Astrocyte of the spinal cord (primary cell): ENCODE data around the gene BCLAF3.
A peak's percentile ranks its signal among the peaks of the same experiment; 100 is the strongest.

Experiments
- DNase-seq: peaks from one replicate; pipeline ENCODE4 v3.0.0; 2011; ENCODE audit warnings: low read depth, low spot score
- H3K4me3 ChIP-seq: 2 replicates; pipeline ENCODE4 v1.5.1; 2011; ENCODE audit warnings: low read depth, mild to moderate bottlenecking, low read length, moderate library complexity
- in situ Hi-C: cut with HindIII; loops from 2 replicates; pipeline ENCODE4 v1.10.0; 2017; ENCODE audit warnings: low sequenced_read_pairs
- TF ChIP-seq, protein P1 (sequence below): IDR thresholded peaks from 2 replicates; pipeline ENCODE4 v1.5.1; 2012; ENCODE audit warnings: low read depth, mild to moderate bottlenecking, low read length, inconsistent platforms

Gene BCLAF3

DNA sequence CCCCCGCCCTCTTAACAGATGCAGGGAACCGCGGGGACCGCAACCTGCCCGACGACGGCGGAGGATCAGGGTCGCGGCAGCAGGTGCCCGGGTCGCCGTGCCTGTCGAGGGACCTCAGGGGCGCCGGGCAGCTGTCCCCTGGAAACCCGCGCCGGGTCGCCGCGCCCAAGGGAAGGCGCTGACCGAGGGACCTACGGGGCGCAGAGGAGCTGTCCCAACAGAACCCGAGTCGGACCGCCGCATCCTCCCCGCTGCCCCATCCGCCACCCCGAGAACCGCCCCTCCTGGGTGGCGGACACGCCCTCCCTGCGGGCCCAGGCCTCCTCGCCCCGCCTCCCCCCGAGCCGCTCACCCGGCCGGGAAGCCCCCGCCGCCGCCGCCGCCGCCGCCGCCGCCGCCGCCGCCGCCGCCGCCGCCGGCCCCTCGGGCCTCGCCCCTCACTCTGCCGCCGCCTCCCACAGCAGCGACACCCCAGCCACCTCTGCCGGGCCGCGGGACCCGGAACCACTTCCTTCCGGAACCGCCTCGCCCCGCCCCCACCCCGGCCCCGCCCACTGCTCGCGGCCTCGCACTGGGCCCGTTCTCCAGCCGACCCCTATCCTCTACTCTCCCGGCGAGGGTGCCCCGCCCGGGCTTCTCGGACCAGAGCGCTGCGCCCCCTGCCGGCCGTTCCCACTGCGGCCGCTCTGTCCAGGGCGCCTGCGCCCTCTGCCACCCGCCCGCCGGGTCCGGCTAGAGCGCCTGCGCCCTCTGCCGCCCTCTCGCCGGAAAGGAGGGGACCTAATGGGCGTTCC, at the start of gene BCLAF3:
TSS of gene BCLAF3 (minus strand) at position 506 of the 794 bp plus-strand sequence. CDS start 20,797 bp downstream, outside the sequence.
- TF ChIP-seq, protein P1, sequence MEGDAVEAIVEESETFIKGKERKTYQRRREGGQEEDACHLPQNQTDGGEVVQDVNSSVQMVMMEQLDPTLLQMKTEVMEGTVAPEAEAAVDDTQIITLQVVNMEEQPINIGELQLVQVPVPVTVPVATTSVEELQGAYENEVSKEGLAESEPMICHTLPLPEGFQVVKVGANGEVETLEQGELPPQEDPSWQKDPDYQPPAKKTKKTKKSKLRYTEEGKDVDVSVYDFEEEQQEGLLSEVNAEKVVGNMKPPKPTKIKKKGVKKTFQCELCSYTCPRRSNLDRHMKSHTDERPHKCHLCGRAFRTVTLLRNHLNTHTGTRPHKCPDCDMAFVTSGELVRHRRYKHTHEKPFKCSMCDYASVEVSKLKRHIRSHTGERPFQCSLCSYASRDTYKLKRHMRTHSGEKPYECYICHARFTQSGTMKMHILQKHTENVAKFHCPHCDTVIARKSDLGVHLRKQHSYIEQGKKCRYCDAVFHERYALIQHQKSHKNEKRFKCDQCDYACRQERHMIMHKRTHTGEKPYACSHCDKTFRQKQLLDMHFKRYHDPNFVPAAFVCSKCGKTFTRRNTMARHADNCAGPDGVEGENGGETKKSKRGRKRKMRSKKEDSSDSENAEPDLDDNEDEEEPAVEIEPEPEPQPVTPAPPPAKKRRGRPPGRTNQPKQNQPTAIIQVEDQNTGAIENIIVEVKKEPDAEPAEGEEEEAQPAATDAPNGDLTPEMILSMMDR: peak; percentile 61
- DNase-seq: peak; percentile 85
- H3K4me3 ChIP-seq: peak within 1 kb of the TSS; percentile 59
- in situ Hi-C loops: no loop called here

DNA sequence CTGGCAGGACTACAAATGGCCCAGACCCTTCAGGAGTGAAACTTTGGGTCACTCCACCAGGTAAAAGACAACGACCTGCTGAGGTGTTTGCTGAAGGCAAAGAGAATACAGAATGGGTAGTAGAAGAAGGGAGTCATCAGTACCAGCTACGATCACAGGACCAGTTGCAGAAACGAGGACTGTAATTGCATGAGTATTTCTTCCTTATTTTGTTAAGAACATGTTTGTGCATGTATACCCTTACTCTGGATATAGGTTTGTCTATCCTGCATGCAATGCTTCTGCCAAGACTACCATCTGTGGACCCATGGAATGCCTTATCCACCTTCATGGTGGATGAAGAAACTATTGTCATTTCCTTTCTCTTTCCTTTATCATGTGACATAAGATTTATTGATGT, 48.1 kb upstream of the BCLAF3 start:
- no peak overlapping the region for H3K4me3 ChIP-seq
- TF ChIP-seq, protein P1: no peak
- no peak for DNase-seq
- in situ Hi-C loops: no loop called here

DNA sequence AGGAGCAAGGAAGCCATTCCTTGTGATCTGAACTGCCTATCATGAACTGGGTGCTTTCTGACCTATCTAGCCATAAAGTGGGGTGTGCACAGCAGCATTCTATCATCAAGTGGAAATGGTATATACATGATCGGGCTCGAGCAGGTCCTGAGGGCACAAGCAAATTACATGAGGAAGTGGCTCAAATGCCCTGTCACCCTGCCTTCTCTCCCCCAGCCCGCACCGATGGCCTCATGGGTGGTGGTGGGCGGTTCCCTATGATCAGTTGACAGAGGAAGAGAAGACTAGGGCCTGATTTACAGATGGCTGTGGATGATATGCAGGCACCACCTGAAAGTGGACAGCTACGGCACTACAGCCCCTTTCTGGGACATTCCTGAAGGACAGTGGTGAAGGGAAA, 46.3 kb upstream of the BCLAF3 start:
- TF ChIP-seq, protein P1: no peak
- DNase-seq: no peak
- no peak overlapping the region for H3K4me3 ChIP-seq
- in situ Hi-C loops: no loop called here

DNA sequence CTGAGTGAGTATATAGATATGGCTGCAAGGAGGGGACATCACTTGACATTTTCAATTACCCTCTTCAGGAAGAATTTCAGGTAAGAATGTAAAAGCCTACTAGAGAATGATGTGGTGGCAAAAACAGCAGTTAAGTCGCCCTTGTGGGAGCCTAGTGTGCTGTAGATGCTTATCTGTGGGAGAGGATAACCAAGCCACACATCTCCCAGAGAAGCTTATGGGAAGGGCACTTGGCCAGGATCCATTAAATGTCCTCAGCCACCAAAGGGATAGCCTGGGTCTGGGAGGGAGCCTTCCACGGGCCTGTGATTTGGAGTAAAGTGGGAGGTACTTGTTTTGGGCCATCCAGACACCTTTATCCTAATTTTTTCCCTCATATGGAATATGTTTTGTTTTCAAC, 41.3 kb upstream of the BCLAF3 start:
- no peak overlapping the region for H3K4me3 ChIP-seq
- no peak for DNase-seq
- TF ChIP-seq, protein P1: no peak
- in situ Hi-C loops: no loop called here

DNA sequence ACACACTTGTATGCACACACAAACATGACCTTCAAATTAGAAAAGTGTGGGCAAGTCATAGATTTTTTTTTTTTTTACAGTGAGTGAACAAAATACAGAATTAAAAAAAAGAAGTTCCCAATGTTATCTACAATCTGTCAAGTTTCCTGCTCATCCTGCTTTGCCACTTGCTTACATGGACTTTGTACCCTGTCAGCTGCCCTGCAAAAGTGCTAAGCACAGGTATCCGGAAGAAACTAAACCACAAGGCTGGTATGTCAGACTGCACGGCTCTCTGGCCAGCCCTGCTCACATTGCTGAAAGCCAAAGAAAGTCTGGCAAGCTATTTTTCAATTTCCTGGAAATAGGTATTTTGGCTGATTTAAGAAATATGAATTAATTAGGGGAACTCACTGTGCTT, 38.9 kb upstream of the BCLAF3 start:
- H3K4me3 ChIP-seq: no peak overlapping the region
- DNase-seq: no peak
- TF ChIP-seq, protein P1: no peak
- in situ Hi-C loops: no loop called here

DNA sequence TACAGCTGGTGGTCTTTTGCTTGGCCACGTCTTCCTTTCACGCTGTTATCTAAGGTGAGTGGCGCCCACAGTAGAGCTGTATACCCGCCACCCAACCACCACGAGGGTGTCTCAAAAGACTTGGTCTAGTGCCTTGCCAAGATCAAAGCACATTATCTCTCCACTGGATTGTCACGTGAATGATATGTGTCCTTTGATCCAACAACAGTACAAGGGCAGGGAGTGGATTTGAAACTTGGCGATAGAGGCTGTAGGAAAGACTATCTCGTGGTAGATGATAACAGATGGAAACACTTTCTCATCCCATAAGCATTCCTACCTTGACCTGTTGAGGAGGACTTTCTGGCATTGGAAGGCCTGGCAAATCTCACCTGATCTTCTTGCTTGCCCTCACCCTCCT, 37.7 kb upstream of the BCLAF3 start:
- DNase-seq: no peak
- in situ Hi-C loops: no loop called here
- no peak overlapping the region for H3K4me3 ChIP-seq
- TF ChIP-seq, protein P1: no peak
